Measurements from ENCODE around the gene ORC1.

- TF ChIP-seq POLR2A (IDR thresholded peaks at IDR 0.05) (no peak), CTCF (IDR thresholded peaks at IDR 0.05) (no peak)
Measured at GRCh38 chr1:52399629-52400028, 4.6 kb downstream of the ORC1 start.
